Stimulated activated naive CD8-positive, alpha-beta T cell treated with anti-CD3 and anti-CD28 coated beads, Interleukin-15, Interleukin-2, amounts not matched to agents 100 ng/mL and 50 ng/mL, for 24 hours (primary cell): ENCODE results near the gene DTNB.

Experiments
- H3K27ac Mint-ChIP-seq: one replicate; pipeline ENCODE4 v1.8.0; 2021; ENCODE audit warnings: mild to moderate bottlenecking, mixed read lengths
- H3K27me3 Mint-ChIP-seq: one replicate; pipeline ENCODE4 v1.8.0; 2021; ENCODE audit warnings: mixed read lengths
- H3K36me3 Mint-ChIP-seq: one replicate; pipeline ENCODE4 v1.8.0; 2021; ENCODE audit warnings: low read depth, mixed read lengths
- H3K4me1 Mint-ChIP-seq: one replicate; pipeline ENCODE4 v1.8.0; 2021; ENCODE audit warnings: low read depth, mixed read lengths
- H3K4me3 Mint-ChIP-seq: one replicate; pipeline ENCODE4 v1.8.0; 2021; ENCODE audit warnings: mild to moderate bottlenecking, mixed read lengths
- H3K9me3 Mint-ChIP-seq: one replicate; pipeline ENCODE4 v1.8.0; 2021; ENCODE audit warnings: mixed read lengths

DTNB gene

DNA sequence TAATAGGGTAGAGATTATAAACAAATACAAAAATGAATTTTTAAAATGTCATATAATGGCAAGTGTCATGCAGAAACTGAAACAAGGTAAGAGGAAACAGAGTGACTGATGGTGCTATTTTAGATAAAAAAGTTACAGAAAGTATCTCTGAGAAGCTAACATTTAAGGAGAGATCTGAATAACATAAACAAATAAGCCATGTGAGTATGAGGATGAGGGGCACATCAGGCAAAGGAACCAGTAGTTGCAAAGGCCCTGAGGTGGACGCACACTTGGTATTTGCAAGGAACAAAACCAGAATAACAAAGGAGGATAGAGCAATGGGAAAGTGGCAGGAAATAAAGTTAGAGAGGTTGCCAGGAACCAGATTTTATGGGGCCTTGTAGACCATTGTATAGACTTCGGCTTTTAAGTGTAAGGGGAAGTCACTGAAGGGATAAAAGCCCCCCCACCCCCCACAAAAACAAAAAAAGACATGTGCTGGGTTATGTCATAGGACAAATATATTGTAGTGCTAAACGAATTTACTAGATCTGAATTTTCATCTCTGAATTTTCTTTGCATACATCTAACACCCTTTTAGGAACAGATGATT, 159.2 kb downstream of the DTNB start:
- H3K4me1 Mint-ChIP-seq: peaks cover 24% of the 10 kb centered on the region
- H3K27ac Mint-ChIP-seq: peak overlapping the region; percentile 65
- no peak overlapping the region for H3K4me3 Mint-ChIP-seq
- H3K36me3 Mint-ChIP-seq: no peaks in the 10 kb centered on the region
- H3K27me3 Mint-ChIP-seq: no peaks in the 10 kb centered on the region
- no peaks in the 10 kb centered on the region for H3K9me3 Mint-ChIP-seq

DNA sequence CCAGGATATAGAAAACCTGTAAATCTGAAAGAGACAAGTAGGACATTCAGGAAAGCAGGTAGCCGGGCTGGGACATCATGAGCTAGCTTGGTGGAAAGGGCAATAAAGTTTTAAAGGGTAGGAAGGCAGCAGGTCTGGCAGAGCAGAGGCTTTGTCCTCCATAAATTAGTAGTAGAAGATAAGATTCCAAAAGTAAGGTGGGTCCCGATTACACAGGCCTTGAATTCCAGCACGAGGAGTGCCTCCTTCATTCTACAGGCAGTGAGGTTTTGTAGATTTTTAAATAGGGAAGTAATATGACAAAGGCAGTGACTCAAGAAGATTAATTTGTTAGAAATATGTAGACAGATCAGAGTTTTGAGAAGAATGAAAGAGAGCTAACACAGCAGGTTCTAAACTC, 160.7 kb downstream of the DTNB start:
- no peak overlapping the region for H3K27ac Mint-ChIP-seq
- H3K36me3 Mint-ChIP-seq: no peaks in the 10 kb centered on the region
- H3K4me3 Mint-ChIP-seq: no peak overlapping the region
- no peaks in the 10 kb centered on the region for H3K27me3 Mint-ChIP-seq
- H3K9me3 Mint-ChIP-seq: no peaks in the 10 kb centered on the region
- peaks cover 22% of the 10 kb centered on the region for H3K4me1 Mint-ChIP-seq

DNA sequence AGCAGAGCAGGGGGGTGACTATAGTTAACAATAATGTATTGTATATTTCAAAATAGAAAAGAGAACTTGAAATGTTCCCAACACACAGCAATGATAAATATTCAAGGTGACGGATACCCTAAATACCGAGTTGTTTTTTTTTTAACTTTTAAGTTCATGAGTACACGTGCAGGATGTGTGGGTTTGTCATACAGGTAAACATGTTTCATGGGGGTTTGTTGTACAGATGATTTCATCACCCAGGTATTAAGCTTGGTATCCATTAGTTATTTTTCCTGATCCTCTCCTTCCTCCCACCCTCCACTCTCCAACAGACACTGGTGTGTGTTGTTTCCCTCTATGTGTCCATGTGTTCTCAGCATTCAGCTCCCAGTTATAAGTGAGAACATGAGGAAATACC, 167.2 kb downstream of the DTNB start:
- H3K27me3 Mint-ChIP-seq: no peaks in the 10 kb centered on the region
- no peak overlapping the region for H3K4me3 Mint-ChIP-seq
- H3K36me3 Mint-ChIP-seq: no peaks in the 10 kb centered on the region
- H3K9me3 Mint-ChIP-seq: no peaks in the 10 kb centered on the region
- no peak overlapping the region for H3K27ac Mint-ChIP-seq
- H3K4me1 Mint-ChIP-seq: no peaks in the 10 kb centered on the region

DNA sequence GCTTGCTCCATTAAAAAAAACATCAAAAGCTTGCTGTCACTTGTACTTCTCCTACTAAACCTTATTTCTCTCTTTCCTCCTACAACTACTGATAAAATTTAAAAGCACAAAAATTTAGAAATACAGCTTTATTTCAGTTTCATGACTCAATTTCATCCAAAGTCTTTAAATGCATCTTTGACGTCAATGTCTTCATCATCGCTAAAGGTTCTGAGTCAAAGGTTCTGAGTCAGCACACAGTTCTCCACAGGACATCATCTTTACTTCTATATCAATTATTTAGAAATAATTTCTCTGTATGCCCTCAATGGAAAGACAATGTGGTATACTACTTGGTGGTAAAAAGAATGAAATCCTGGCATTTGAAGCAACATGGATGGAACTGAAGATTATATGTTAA, 167.8 kb downstream of the DTNB start:
- no peak overlapping the region for H3K27ac Mint-ChIP-seq
- no peaks in the 10 kb centered on the region for H3K36me3 Mint-ChIP-seq
- H3K4me3 Mint-ChIP-seq: no peak overlapping the region
- H3K27me3 Mint-ChIP-seq: no peaks in the 10 kb centered on the region
- no peaks in the 10 kb centered on the region for H3K4me1 Mint-ChIP-seq
- H3K9me3 Mint-ChIP-seq: no peaks in the 10 kb centered on the region

DNA sequence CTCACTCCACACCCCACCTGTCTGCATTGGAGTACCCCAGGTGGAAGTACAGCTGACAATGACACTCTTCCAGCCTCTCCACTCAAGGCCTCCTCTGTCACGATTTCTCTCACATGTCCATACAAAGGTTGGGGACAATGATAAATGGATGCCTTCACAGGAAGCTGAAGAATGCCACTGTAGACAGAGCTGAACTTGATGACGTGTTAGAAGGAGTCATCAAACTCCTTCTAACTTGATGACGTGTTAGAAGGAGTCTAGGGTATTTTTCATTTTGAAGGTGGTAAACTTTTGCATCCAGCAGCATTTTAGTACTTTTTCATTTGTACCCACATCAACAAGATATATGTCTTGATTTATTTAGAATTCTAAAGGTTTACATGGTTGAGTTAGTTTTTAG, 168.2 kb downstream of the DTNB start:
- H3K4me1 Mint-ChIP-seq: no peaks in the 10 kb centered on the region
- no peak overlapping the region for H3K27ac Mint-ChIP-seq
- no peaks in the 10 kb centered on the region for H3K27me3 Mint-ChIP-seq
- no peaks in the 10 kb centered on the region for H3K36me3 Mint-ChIP-seq
- H3K4me3 Mint-ChIP-seq: no peak overlapping the region
- no peaks in the 10 kb centered on the region for H3K9me3 Mint-ChIP-seq

DNA sequence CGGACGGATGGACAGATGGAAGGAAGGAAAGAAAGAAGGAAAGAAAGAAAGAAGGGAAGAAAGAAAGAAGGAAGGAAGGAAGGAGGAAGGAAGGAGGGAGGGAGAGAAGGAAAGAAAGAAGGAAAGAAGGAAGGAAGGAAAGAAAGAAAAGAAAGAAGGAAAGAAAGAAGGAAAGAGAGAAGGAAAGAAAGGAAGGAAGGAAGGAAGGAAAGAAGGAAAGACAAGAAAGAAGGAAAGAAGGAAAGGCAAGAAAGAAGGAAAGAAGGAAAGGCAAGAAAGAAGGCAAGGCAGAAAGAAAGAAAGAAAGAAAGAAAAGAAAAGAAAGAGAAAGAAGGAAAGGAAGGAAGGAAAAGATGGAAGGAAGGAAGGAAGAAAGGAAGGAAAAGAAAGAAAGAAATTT, 169.1 kb downstream of the DTNB start:
- H3K27ac Mint-ChIP-seq: no peak overlapping the region
- no peaks in the 10 kb centered on the region for H3K27me3 Mint-ChIP-seq
- H3K4me3 Mint-ChIP-seq: no peak overlapping the region
- no peaks in the 10 kb centered on the region for H3K36me3 Mint-ChIP-seq
- no peaks in the 10 kb centered on the region for H3K9me3 Mint-ChIP-seq
- no peaks in the 10 kb centered on the region for H3K4me1 Mint-ChIP-seq

DNA sequence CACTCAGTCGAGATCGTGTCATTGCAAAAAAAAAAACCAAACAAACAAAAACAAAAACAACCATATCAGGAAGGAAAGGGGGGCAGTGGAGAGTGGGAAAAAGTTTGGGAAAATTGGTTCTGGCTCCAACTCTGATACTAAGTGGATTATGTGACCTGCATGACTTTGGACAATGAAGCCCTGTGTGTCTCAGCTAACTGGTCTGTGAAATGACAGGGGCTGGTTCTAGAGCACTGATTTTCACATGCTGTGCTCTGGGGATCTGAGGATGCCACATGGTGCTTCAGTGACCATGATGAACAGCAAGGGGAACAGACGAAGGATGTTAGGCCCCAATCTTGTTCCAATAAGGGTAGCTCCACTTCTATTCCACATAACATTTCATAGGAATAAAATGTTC, 174.2 kb downstream of the DTNB start:
- Mint-ChIP-seq H3K4me1 (peaks cover 7% of the 10 kb centered on the region), H3K9me3 (no peaks in the 10 kb centered on the region), H3K36me3 (peaks cover 9% of the 10 kb centered on the region), H3K27me3 (no peaks in the 10 kb centered on the region), H3K4me3 (no peak overlapping the region), H3K27ac (no peak overlapping the region)

DNA sequence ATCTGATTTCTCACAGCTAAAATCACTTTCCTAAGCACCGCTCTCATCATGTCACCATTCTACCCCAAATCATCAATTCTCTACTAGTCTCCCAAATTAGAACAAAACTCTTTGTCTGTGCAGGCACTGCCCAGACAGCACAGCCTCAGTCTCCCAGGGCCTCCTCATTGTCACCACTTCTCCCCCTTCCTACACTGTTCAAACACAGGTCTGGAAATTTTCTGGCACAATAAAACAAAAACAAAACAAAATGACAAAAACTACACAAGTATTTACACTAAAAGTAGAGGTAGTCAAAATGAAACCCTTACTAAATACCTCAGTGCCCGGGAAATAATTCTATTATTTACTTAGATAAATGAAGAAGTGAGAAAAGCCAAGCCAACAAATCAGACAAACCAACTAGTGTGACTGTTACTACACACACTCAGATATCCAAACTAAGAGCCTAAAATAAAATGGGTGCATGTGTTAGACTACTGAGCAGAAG, 175.4 kb downstream of the DTNB start:
- Mint-ChIP-seq H3K27me3 (no peaks in the 10 kb centered on the region), H3K9me3 (no peaks in the 10 kb centered on the region), H3K4me1 (peaks cover 7% of the 10 kb centered on the region)

DNA sequence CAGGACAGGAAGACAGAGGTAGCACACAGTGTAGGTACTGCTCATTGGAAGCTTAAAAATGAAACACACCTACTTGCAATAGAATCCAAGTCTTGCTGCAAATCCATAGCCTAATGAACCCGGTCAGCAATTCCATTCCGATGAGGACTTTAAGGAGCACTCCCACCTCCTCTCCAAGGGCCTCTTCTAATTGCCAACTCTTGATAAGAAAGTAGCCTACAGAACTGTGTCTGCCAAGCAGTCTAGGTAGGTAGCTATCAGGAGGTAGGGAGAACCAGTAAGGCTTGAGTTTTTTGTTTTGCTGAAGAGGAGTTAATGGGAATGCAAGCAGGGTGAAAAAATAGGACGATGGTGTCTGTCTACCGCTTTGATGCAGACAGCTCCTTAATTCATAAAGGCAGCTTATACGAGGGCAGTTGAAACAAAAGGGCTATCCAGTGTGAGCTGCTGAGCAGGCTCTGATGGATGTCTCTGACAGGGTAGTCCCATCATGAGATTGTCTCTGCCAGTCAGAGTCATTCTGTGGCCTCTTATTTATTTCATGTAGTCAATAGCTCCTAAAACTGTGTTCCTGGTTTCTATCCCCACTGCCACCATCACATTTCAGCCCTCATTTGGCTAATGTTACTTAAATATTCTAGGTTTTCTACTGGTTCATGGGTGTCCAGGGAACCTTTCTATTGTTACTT, 176.0 kb downstream of the DTNB start:
- Mint-ChIP-seq H3K27me3 (no peaks in the 10 kb centered on the region), H3K4me3 (no peak overlapping the region), H3K36me3 (peaks cover 9% of the 10 kb centered on the region), H3K9me3 (no peaks in the 10 kb centered on the region), H3K27ac (no peak overlapping the region), H3K4me1 (peaks cover 7% of the 10 kb centered on the region)

More for the DNA sequence above, 175.4 kb downstream of the DTNB start:
- Mint-ChIP-seq H3K27ac (peak overlapping the region; percentile 42), H3K36me3 (peaks cover 9% of the 10 kb centered on the region), H3K4me3 (no peak overlapping the region)

DNA sequence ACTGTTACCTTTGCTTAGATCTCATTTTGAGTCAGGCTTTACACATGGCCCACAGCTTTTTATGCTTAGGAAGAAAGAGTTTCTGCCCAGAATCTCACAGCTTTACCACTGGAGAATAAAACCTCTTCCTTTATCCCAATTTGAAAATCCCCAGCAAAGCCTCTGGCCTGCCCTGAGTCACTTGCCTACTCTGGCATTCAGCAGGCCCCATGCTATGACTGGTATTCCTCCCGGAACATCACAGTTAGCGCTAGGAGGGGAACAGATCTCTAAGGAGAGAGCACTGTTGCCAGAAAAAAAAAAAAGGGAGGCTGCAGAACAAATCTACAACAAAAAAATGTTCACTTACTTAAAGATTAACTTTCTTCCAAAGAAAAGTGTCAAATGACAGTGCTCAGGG, 178.8 kb downstream of the DTNB start:
- Mint-ChIP-seq H3K4me1 (peaks cover 7% of the 10 kb centered on the region), H3K36me3 (peaks cover 9% of the 10 kb centered on the region), H3K27ac (no peak overlapping the region), H3K27me3 (no peaks in the 10 kb centered on the region), H3K9me3 (no peaks in the 10 kb centered on the region), H3K4me3 (no peak overlapping the region)

DNA sequence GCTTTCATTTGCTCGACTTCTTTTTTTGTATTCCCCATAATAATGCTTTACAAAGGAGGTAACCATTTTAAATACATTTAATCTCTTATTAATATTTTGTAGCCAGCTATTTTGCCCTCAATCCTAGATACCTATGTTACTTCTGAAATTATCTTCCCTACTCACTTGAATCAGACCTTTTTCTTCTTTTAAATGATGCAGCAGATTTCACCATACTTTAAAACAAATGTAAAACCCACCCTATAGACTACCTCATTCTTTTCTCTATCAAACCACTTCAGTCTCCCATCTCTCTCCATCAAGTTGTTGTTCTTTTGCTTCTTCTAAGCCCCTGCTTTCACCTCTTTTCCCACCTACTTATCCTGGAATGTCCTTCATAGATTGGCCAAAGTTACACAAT, 180.2 kb downstream of the DTNB start:
- no peak overlapping the region for H3K4me3 Mint-ChIP-seq
- H3K27ac Mint-ChIP-seq: no peak overlapping the region

DNA sequence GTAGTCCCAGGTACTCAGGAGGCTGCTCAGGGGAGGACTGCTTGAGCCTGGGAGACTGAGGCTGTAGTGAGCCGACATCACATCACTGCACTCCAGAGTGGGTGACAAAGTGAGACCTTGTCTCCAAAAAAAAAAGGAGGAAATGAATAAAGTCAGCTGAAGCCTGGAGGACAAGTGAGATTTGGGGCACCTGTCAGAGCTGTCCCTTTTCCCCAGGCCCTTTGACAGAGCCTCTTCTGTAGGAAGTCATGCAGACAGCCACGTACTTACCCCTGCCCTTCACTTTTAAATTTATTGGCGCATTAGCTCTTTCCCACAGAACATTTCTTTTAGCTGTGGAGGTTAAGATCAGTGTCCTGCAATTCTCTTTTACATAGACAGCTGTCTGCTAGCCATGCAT, 180.7 kb downstream of the DTNB start:
- no peak overlapping the region for H3K4me3 Mint-ChIP-seq
- H3K27me3 Mint-ChIP-seq: no peaks in the 10 kb centered on the region
- peaks cover 6% of the 10 kb centered on the region for H3K36me3 Mint-ChIP-seq
- no peak overlapping the region for H3K27ac Mint-ChIP-seq
- no peaks in the 10 kb centered on the region for H3K9me3 Mint-ChIP-seq
- peaks cover under 1% of the 10 kb centered on the region for H3K4me1 Mint-ChIP-seq

More for the DNA sequence above, 180.2 kb downstream of the DTNB start:
- Mint-ChIP-seq H3K4me1 (peaks cover 6% of the 10 kb centered on the region), H3K27me3 (no peaks in the 10 kb centered on the region), H3K9me3 (no peaks in the 10 kb centered on the region), H3K36me3 (peaks cover 8% of the 10 kb centered on the region)

DNA sequence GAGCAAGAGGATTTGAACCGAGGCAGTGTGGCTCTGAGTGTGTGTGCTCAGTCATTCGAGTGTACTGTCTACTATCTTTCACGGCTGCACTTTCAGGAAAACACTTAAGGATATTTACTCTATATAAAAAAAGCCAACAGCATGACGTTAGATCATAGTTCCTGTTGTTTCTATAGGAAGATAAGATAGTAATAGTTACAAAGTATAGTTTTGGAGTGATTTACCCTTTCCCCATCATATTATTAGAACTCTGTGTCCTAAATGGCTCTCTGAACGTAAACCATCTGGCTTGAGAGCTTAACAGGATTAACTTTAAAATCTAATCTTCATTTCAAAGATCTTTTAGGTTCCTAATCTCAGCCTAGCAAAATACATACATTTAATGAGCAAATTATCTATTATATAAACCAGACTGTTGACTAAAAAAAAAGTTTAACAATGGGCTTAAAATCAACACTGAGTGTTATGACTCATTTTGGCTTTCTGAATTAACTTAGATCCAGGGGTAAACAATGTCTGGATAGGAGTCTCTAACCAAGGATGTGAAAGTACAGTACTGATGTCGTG, 181.3 kb downstream of the DTNB start:
- Mint-ChIP-seq H3K4me3 (no peak overlapping the region), H3K36me3 (peaks cover 5% of the 10 kb centered on the region), H3K27me3 (no peaks in the 10 kb centered on the region), H3K9me3 (no peaks in the 10 kb centered on the region), H3K4me1 (no peaks in the 10 kb centered on the region), H3K27ac (no peak overlapping the region)

DNA sequence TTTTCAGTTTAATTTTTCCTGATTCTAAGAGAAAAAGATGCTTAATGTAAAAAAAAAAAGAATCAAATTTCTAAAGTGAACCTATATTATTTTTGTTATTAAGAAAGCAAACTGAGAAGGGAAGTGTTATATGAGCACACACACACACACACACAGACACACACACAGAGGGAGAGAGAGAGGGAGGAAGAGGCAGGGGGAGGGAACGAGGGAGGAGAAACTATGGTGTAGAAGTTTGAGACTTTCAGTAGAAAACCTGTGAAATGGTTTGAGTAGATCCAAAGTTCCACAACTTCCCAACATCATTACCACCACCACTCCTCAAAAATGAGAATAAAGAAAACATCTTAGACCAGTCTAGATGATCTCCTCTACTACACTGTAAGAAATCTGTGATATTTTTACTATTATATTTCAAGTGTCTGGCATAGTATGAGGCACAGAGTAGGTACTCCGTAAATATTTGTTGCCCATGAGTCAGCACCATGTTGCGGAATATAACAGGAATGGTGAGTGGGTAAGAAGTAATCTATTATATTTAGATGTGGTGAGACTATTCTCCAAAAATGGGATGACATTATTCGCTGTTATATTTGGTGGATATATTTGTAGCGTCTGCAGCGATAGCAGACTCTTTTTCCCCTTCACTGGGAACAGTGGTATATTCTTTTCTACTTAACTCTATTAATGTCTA, 182.2 kb downstream of the DTNB start:
- Mint-ChIP-seq H3K36me3 (peaks cover 5% of the 10 kb centered on the region), H3K4me3 (no peak overlapping the region), H3K27ac (no peak overlapping the region), H3K4me1 (no peaks in the 10 kb centered on the region), H3K9me3 (no peaks in the 10 kb centered on the region), H3K27me3 (no peaks in the 10 kb centered on the region)

DNA sequence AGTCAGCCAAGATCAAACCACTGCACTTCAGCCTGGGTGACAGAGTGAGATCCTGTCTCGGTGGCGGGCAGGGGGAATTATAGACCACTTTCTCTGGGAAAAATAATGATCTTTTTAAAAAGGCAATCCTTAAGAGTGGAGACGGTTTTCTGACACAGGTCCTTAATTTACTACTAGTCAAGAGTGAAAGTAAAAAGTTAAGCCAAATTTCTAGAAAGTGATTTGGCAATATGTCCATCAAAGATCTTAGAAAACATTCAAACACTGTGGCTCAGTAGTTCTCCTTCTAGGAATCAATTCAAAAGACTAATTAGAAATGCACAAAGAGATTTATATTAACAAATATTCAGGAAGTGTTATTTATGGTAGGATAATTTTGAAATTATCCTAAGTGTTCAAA, 183.2 kb downstream of the DTNB start:
- peaks cover 5% of the 10 kb centered on the region for H3K36me3 Mint-ChIP-seq
- H3K27me3 Mint-ChIP-seq: no peaks in the 10 kb centered on the region
- no peak overlapping the region for H3K4me3 Mint-ChIP-seq
- no peaks in the 10 kb centered on the region for H3K9me3 Mint-ChIP-seq
- no peak overlapping the region for H3K27ac Mint-ChIP-seq
- no peaks in the 10 kb centered on the region for H3K4me1 Mint-ChIP-seq
